Mesodermal cell (in vitro differentiated cells): ENCODE measurements around the gene DYRK4.

ENCODE experiments used
- H3K27ac ChIP-seq: 2 replicates; pipeline ENCODE4 v1.7.0; 2013; ENCODE audit warnings: mild to moderate bottlenecking, low read depth, low read length, moderate library complexity; ENCODE audit not compliant: severe bottlenecking
- H3K36me3 ChIP-seq: 2 replicates; pipeline ENCODE4 v1.7.1; 2013; ENCODE audit warnings: mild to moderate bottlenecking, low read length, moderate library complexity; ENCODE audit not compliant: control insufficient read depth, insufficient read depth
- H3K4me1 ChIP-seq: one replicate; pipeline ENCODE4 v1.7.1; 2013; ENCODE audit warnings: mild to moderate bottlenecking, low read length; ENCODE audit not compliant: insufficient read depth, control insufficient read depth, poor library complexity, severe bottlenecking
- H3K4me3 ChIP-seq: 2 replicates; pipeline ENCODE4 v1.7.0; 2013; ENCODE audit warnings: low read length, control low read depth, mild to moderate bottlenecking; ENCODE audit not compliant: insufficient read depth, poor library complexity, severe bottlenecking; ENCODE audit errors: extremely low read depth
- H3K9me3 ChIP-seq: 2 replicates; pipeline ENCODE4 v1.7.1; 2013; ENCODE audit warnings: mild to moderate bottlenecking, low read length, moderate library complexity; ENCODE audit not compliant: control insufficient read depth
- WGBS, 2 experiments: methylation state at CpG; one replicate each; pipeline ENCODE4 v1.1.5; 2013; ENCODE audit warnings: missing lambda C conversion rate in 2 of 2; ENCODE audit not compliant: insufficient coverage in 2 of 2; 5-methylcytosine and 5-hydroxymethylcytosine counted together

DYRK4 gene

GRCh38 chr12:4539167-4539870 lies 22.7 kb upstream of the DYRK4 start:
- Histone ChIP-seq H3K27ac (peak overlapping the region; percentile 96), H3K4me3 (peak overlapping the region; percentile 85), H3K9me3 (no peaks in the 10 kb centered on the region), H3K4me1 (peaks cover 11% of the 10 kb centered on the region), H3K36me3 (peaks cover 11% of the 10 kb centered on the region)
- 26 to 44% methylated on average over 6 to 7 of the region's 16 CpGs for WGBS, 2 experiments

DNA sequence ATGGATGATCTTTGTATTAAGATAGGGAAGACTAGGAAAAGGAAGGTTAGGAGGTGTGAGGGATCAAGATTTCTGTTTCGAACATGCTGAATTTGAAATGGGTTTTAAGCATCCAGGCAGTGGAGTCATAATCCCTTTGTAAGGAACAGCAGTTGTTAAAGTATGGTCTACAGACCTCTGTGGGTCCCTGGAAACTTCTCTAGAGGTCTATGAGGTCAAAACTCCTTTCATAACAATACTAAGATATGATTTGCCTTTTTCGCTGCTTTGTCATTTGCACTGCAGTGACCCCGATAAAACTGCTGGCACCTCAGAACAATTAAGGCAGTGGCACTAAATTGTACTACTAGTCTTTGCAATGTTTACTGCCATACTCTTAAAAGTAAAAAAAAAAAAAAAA lies 21.8 kb upstream of the DYRK4 start:
- 92 to 97% methylated on average over 1 to 3 of the region's 3 CpGs for WGBS, 2 experiments

DNA sequence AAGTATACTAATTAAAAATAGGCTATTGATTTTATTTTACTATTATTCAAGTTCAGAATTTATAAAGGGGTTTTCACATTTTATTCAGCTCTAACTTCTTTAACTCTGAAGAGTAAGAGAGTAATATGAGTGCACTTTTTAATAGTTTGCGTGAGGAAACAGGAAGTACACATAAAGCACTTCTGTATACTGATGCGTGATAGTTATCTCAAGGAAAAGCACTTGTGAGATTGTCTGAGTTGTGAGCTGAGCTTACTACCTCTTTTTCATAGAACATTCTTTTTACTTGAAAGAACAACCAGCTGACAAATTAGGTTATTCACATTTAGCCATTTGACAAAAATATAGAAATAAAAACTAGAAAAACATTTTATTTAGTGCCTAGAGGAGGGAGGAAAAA lies 21.4 kb upstream of the DYRK4 start:
- Histone ChIP-seq H3K9me3 (no peaks in the 10 kb centered on the region), H3K4me1 (peaks cover 11% of the 10 kb centered on the region), H3K27ac (no peak overlapping the region), H3K36me3 (peaks cover 17% of the 10 kb centered on the region), H3K4me3 (no peak overlapping the region)
- no CpG with 5 or more reads among the region's 2 CpGs for WGBS, 2 experiments

More for the DNA sequence above, 21.8 kb upstream of the DYRK4 start:
- H3K36me3 ChIP-seq = peaks cover 15% of the 10 kb centered on the region
- peaks cover 11% of the 10 kb centered on the region for H3K4me1 ChIP-seq
- no peaks in the 10 kb centered on the region for H3K9me3 ChIP-seq
- peak overlapping the region; percentile 85 for H3K4me3 ChIP-seq
- no peak overlapping the region for H3K27ac ChIP-seq

GRCh38 chr12:4545195-4545594 lies 16.8 kb upstream of the DYRK4 start:
- Histone ChIP-seq H3K36me3 (peaks cover 46% of the 10 kb centered on the region), H3K27ac (no peak overlapping the region), H3K4me1 (no peaks in the 10 kb centered on the region), H3K4me3 (no peak overlapping the region), H3K9me3 (no peaks in the 10 kb centered on the region)
- WGBS, 2 experiments = 86 to 91% methylated on average over 1 of the region's 1 CpG

DNA sequence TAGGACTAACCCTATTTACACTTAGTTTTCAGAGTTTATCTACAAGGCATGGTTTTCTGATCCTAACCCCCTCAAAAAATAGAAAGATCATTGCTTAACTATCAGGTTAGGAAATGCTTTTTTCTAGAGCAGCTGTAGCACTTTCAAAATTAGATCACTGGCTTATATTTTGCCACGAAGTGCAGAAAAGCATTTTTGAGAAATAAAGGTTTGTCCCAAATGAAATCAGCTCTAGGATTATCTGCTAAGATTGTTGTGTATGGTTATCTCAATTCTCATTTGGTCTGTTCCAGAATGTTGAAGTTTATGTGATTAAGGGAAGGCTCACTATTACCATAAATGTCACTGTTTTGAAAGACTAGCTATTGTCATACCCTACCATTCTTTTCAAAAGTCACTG lies 9.8 kb upstream of the DYRK4 start:
- Histone ChIP-seq H3K36me3 (peaks cover 70% of the 10 kb centered on the region), H3K9me3 (no peaks in the 10 kb centered on the region), H3K4me3 (no peak overlapping the region), H3K4me1 (no peaks in the 10 kb centered on the region), H3K27ac (no peak overlapping the region)
- 73 to 100% methylated on average over 1 of the region's 1 CpG for WGBS, 2 experiments

- no peak overlapping the region for H3K27ac ChIP-seq
- H3K9me3 ChIP-seq = no peaks in the 10 kb centered on the region
- WGBS, 2 experiments = 91 to 94% methylated on average over 4 of the region's 4 CpGs
- peaks cover 65% of the 10 kb centered on the region for H3K36me3 ChIP-seq
- no peak overlapping the region for H3K4me3 ChIP-seq
- H3K4me1 ChIP-seq = no peaks in the 10 kb centered on the region
These were observed 8.1 kb upstream of the DYRK4 start for GRCh38 chr12:4553943-4554342.

DNA sequence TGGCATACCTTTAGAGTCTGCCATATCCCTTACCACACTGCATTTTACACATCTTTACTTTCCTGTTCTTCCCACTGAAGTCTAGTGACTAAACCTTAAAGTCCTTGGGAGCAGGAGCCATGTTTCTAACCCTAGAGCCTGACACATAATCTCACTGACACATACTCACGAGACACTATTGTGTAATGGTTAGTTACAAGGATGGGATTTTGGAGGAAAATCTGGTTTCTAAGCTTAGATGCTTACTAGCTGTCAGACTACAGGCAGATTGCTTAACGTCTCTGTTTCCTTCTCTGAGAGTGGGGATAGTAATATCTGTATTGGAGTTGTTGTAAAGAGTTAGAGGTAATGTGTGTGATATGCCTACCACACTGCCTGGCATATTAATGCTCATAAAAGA lies 6.2 kb upstream of the DYRK4 start:
- Histone ChIP-seq H3K36me3 (peaks cover 59% of the 10 kb centered on the region), H3K4me1 (no peaks in the 10 kb centered on the region), H3K9me3 (no peaks in the 10 kb centered on the region), H3K27ac (no peak overlapping the region), H3K4me3 (no peak overlapping the region)
- 83% methylated on average over 1 of the region's 2 CpGs; no CpG with 5 or more reads in 1 of the 2 experiments for WGBS, 2 experiments

GRCh38 chr12:4556735-4557530 lies 5.1 kb upstream of the DYRK4 start:
- Histone ChIP-seq H3K9me3 (no peaks in the 10 kb centered on the region), H3K36me3 (peaks cover 54% of the 10 kb centered on the region), H3K4me3 (no peak overlapping the region), H3K4me1 (peaks cover 5% of the 10 kb centered on the region), H3K27ac (no peak overlapping the region)
- 80 to 83% methylated on average over 1 of the region's 2 CpGs for WGBS, 2 experiments

DNA sequence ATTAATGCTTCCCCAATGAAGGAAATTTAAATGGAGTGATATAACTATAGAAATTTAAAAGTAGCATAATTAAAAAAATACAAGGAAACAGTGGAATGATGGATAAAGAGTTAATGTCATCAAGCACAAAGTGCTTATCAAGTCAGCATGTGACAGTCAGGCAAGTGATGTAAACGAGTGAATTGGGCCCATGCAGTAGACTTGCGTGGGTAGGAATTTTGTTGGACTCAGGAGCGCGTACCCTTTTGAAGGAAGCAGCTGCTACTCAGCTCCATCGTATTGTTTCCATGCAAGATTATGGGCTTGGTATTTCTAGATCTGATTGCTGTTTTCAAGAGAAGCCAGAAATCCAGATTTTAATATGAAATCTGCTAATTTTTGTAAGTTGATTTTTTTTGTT lies 4.4 kb upstream of the DYRK4 start:
- peaks cover 5% of the 10 kb centered on the region for H3K4me1 ChIP-seq
- WGBS, 2 experiments = 97 to 100% methylated on average over 4 to 5 of the region's 5 CpGs
- peaks cover 48% of the 10 kb centered on the region for H3K36me3 ChIP-seq

DNA sequence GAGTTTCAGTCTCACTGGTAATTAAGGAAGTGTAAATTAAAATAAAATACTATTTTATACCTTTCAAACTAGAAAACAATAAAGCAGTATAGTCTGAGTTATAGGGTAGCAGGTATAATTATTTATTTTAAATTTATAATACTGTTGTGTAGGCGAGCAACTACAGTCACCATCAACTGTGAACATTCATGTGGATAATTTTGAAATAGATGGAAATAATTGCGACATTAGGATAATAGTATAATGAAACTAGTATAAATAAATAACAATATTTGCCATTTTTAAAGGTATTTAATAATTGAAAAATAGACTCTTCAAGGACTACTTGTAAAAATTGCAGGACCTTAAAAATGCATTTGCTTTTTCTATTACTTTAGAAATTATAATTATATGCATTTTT lies 3.8 kb upstream of the DYRK4 start:
- no peaks in the 10 kb centered on the region for H3K9me3 ChIP-seq
- WGBS, 2 experiments = no CpG with 5 or more reads among the region's 2 CpGs
- no peak overlapping the region for H3K4me3 ChIP-seq
- H3K36me3 ChIP-seq = peaks cover 44% of the 10 kb centered on the region
- peaks cover 5% of the 10 kb centered on the region for H3K4me1 ChIP-seq
- no peak overlapping the region for H3K27ac ChIP-seq

More for the DNA sequence above, 4.4 kb upstream of the DYRK4 start:
- Histone ChIP-seq H3K4me3 (no peak overlapping the region), H3K9me3 (no peaks in the 10 kb centered on the region), H3K27ac (no peak overlapping the region)

- H3K27ac ChIP-seq = no peak overlapping the region
- no peak overlapping the region for H3K4me3 ChIP-seq
- 96 to 100% methylated on average over 2 to 3 of the region's 3 CpGs for WGBS, 2 experiments
- H3K36me3 ChIP-seq = peaks cover 16% of the 10 kb centered on the region
- H3K4me1 ChIP-seq = peaks cover 5% of the 10 kb centered on the region
- no peaks in the 10 kb centered on the region for H3K9me3 ChIP-seq
These were observed 1.3 kb downstream of the DYRK4 start for GRCh38 chr12:4563336-4563735.
